Stimulated activated CD4-positive, alpha-beta T cell treated with anti-CD3 and anti-CD28 coated beads, Interleukin-2, amount 100 ng/mL, for 24 hours (primary cell): ENCODE results near the gene CHTF18.
A peak's percentile ranks its signal among the peaks of the same experiment; 100 is the strongest.

Experiments used
- DNase-seq, 2 donors: peaks; one replicate each; pipeline ENCODE4 v3.0.0-alpha.2; 2020

The CHTF18 gene

GRCh38 chr16:794853-795466 lies 6.5 kb downstream of the CHTF18 start:
- no peak for DNase-seq

DNA sequence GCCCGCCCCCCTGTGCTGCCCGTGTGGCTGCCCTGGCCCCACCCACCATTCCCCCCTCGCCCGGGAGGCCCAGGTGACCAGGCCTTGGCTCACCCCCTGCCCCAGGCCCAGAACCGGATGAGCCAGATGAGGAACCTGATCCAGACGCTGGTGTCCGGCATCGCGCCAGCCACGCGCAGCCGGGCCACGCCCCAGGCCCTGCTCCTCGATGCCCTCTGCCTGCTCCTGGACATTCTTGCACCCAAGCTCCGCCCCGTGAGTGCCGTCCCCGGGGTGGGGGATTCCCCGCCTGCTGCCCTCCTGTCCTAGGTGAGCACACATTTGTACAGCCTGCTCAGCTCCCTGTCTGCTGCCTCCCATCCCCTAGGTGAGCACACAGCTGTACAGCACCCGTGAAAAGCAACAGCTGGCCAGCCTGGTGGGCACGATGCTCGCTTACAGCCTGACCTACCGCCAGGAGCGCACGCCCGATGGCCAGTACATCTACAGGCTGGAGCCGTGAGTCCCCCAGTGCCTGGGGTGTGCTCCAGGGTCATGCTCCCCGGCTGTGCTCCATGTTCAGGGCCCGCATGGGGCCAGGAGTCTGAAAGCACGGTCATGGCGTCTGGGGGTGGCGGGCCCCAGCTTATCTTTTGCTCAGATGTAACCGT lies 7.3 kb downstream of the CHTF18 start:
- no peak for DNase-seq

- DNase-seq = no peak
Observed at GRCh38 chr16:796296-797119, 8.1 kb downstream of the CHTF18 start.

GRCh38 chr16:797120-797420 lies 8.7 kb downstream of the CHTF18 start:
- peak in 1 of 2 donors; percentile 52 for DNase-seq

GRCh38 chr16:797686-798085 lies 9.3 kb downstream of the CHTF18 start:
- DNase-seq = no peak

DNA sequence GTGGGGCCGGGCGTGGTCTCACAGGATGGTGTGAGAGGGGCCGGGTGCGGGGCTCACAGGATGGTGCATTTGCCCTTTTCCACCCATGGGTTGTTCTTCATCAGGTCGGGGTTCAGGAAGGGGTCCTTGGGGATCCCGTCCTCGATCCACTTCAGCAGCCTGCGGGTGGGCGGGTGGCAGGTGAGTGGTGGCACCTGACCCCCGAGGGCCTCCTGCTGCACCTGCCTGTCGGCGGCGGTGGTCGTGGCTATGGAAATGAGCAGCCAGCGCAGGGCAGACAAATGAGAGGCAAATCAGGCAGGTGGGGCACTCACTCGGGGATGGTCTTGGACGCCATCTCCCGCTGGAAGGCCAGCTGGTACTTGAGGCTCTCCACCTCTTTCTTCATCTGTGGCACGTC lies 10.2 kb downstream of the CHTF18 start:
- DNase-seq = no peak

DNA sequence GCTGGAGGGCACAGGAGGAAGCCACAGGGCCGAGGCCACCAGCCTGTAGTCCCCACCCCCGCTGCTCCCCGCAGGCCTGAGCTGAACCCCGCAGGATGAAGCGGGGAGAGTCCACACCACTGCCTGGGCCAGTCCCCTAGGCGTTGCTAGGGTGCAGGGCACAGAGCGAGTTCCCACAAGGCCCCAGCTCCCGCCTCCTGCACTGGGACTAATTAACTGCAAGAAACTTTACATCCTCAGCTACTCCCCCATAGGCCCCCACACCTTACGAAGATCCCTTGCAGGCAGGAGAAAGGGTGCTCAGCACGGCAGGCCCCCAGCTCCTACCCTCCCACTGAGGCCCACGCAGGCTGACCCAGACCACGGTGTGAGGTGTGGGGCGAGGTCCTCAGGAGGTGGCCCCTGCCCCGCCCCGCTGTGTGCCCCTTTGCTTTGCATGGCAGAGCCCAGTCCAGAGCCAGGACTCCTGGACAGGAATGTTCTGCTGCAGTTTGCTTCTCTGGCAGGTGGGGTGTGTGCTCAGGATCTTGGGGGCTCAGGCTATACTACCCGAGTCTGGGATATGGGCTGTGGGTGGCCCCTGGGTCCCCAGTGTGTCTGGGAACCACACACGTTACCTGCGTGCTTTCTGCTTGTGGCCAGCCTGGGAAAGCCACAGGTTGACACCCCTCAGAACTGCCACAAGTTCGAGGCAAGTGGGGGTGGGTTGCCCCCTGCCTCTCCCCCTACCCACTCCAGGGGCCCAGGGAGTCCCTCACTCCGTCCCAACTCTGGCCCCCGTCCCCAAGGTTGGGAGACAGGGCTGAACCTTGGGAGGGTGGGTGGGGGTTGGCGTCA lies 10.9 kb downstream of the CHTF18 start:
- no peak for DNase-seq

- peak in 1 of 2 donors; percentile 33 for DNase-seq
Observed at GRCh38 chr16:799948-800833, 11.8 kb downstream of the CHTF18 start, which contains the start of gene GNG13. GNG13 (minus strand) TSS chr16:800734; CDS start chr16:799077, 1,657 bp downstream.

- DNase-seq = no peak
Observed at GRCh38 chr16:800834-801511, 12.6 kb downstream of the CHTF18 start.

- DNase-seq = no peak
Observed at GRCh38 chr16:801584-802363, 13.4 kb downstream of the CHTF18 start.

GRCh38 chr16:802461-802860 lies 14.0 kb downstream of the CHTF18 start:
- DNase-seq = no peak

GRCh38 chr16:802914-803753 lies 14.7 kb downstream of the CHTF18 start:
- DNase-seq = no peak

GRCh38 chr16:803754-804080 lies 15.3 kb downstream of the CHTF18 start:
- no peak for DNase-seq

DNA sequence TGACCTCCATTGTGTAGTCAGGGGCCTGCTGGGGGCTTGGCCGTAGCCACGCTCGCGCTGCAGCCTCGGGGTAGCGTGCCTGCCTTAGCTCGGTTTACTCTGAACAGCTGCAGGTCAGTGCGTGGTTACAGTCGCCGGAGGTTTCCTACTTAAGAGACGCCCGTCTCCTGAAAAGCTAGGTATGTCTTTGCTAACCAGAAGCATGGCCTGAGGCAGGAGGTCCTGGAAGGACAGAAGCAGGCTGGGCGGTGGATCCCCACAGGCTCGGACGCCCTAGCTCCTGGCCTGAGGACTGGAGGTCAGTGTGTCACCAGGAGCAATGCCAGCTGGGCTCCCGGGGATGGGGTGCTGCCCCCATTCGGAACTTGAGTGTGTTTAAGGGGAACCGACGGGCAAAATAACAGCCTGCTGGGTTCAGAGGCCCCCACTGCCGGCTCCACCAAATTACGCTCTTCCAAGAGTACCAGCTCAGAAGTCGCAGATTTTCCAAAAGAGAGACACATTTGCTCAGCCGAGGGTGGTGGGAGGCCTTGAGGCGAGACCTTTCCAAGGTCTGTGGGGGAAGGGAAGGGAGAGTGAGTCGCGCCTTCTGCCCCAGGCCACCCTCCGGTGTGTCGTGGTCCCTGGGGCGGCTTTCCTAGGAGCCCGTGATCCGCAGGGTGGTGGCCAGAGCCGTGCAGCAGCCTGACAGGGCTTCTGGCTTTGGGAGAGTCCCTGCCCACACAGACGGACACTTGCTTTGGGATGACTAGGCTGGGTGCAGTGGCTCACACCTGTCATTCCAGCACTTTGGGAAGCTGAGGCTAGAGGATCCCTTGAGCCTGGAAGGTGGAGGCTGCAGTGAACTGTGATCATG lies 16.0 kb downstream of the CHTF18 start:
- no peak for DNase-seq

- DNase-seq = no peak
Observed at GRCh38 chr16:805474-805873, 17.1 kb downstream of the CHTF18 start.

DNA sequence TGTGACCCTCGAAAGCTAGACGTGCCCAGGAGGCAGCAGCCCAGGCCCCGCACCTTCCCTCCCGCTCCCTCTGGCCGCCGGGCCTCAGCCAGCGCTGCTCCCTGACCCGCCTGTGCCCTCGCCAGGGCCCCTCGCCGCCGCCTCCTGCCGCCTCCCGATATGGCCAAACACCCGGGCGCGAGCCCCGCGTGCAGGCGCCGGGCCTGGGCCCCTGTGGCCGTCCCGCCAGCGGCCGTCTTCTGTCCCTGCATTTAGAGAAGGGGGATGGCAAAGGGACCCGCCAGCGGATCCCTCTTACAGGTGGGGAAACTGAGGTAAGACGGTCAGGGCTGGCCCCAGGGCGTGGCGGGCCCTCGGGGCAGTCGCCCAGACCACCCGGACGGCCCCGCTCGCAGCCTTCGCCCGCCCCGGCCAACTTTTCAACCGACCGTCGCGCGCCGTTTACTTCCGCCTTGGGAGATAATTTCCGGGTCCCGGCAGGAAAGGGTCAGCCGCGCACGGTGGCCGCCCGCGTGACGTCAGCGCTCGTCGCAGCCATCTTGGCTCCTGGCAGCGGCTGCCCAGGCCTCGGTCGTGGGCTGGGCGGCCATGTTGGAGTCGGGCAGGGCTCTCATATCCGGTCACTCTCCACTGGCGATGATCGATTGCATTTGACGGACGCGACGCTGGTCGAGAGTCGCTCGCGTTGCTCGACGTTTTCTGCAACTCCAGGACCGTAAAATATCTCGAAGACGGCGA lies 19.1 kb downstream of the CHTF18 start:
- DNase-seq = peak; percentile 85 to 90

DNA sequence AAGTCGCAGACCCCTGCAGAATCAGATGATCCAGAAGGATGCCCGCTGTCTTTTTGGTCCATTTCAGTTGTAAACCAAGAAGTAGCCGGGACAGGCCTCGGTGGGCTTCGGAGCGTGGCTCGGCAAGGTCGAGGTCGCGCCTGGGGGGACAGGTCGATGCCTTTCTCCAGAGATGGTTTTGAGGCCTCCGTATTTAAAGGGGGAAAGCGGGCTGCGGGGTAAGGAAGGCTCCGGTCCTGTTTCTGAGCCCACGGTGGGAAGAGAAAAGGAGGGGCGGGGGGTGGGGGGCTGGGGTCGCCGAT lies 19.6 kb downstream of the CHTF18 start:
- no peak for DNase-seq

DNA sequence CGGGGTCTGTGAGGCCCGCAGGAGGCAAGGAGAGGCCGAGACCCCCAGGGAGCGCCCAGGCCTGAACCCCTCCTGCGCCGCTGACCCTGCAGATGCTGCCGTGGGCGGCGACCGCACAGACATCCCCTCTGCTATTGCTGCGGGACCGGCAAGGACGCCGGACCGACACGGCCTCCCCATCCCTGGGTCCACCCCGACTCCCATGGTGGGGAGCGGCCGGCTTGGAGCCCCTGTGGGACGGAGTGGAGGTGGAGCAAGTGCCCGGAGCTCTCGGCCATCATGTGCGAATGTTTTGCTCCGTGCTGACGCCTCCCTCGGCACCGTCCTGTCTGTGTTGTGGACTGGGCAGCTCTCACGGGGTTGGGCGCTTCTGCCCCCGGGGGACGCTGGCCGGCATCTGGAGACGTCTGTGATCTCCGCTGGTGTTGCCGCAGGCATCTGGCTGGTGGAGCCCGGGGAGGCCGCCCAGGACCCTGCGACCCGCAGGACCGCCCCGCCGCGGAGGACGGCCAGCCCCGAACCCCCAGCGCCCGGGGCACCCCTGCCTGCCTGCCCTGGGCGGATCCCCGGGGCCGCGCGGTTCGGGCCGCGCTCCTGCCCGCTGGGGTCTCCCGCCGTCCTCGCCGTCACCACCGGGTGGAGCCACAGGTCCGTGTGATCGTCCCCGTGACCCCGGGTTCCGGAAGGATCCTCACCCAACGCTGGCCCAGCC lies 24.9 kb downstream of the CHTF18 start:
- DNase-seq = peak; percentile 66 to 73
